Transverse colon (tissue), 4 donors: Measurements from ENCODE around the gene PKIB. TPM values are rescaled to one million over a fixed set of nuclear protein-coding genes. Genes with fewer than 3 reads are reported as not detected.
"Not testable (repeated sequence)": the region's sequence is repeated elsewhere in the genome, so short reads cannot be mapped to it uniquely, and the experiment has no call there.

Source experiments
- DNase-seq: peaks from one replicate; pipeline ENCODE4 v3.0.0-alpha.2; 2019
- H3K27ac ChIP-seq, 4 donors: fragments of 200-600 bp; sonication (generic); 2 replicates each; pipeline ENCODE4 v1.5.1; 2016 to 2018; ENCODE audit warnings: inconsistent platforms in 4 of 4
- H3K27me3 ChIP-seq: fragments of 200-600 bp; sonication (generic); 2 replicates; pipeline ENCODE4 v1.5.1; 2017; ENCODE audit warnings: inconsistent platforms
- H3K36me3 ChIP-seq, 4 donors: fragments of 200-600 bp; sonication (generic); 2 replicates each; pipeline ENCODE4 v1.5.1; 2017 to 2019; ENCODE audit warnings: inconsistent platforms in 4 of 4
- H3K4me1 ChIP-seq, 4 donors: fragments of 200-600 bp; sonication (generic); 2 replicates each; pipeline ENCODE4 v1.5.1; 2017 to 2020; ENCODE audit warnings: inconsistent platforms in 4 of 4
- H3K4me3 ChIP-seq, 4 donors: fragments of 200-600 bp; sonication (generic); 1 replicate in 1 of 4; 2 replicates in 3 of 4; pipeline versions ENCODE4 v1.5.1 to v1.6.1; 2017 to 2019; ENCODE audit warnings: inconsistent platforms in 4 of 4
- H3K9me3 ChIP-seq, 2 donors: fragments of 200-600 bp; sonication (generic); 2 replicates each; pipeline ENCODE4 v1.5.1; 2017 to 2019; ENCODE audit warnings: inconsistent platforms in 2 of 2
- CTCF ChIP-seq, 5 experiments: fragments of 200-600 bp in 3 of 5; fragments of 450-650 bp in 2 of 5; sonication (generic) in 3 of 5; IDR thresholded peaks; 1 replicate in 2 of 5; 2 replicates in 3 of 5; pipeline ENCODE4 v1.5.1; 2016 to 2017; ENCODE audit warnings: antibody characterized with exemption in 5 of 5, inconsistent platforms in 3 of 5, mild to moderate bottlenecking in 2 of 5, moderate library complexity in 1 of 5
- EP300 ChIP-seq: sonication (generic); formaldehyde crosslinking; IDR thresholded peaks from one replicate; pipeline ENCODE4 v1.6.1; 2017; ENCODE audit warnings: antibody characterized with exemption, low read depth
- POLR2A ChIP-seq: fragments of 450-650 bp; IDR thresholded peaks from one replicate; pipeline ENCODE4 v1.6.1; 2016; ENCODE audit warnings: antibody characterized with exemption, mild to moderate bottlenecking, moderate library complexity
- POLR2AphosphoS5 ChIP-seq, 3 donors: sonication (generic); formaldehyde crosslinking; IDR thresholded peaks; one replicate each; pipeline ENCODE4 v1.6.1; 2016; ENCODE audit warnings: antibody characterized with exemption in 3 of 3
- WGBS, 2 donors: methylation state at CpG; one replicate each; pipeline ENCODE4 v1.1.5; 2018; ENCODE audit warnings: low coverage in 1 of 2; 5-methylcytosine and 5-hydroxymethylcytosine counted together
- in situ Hi-C, 4 donors: fragments of 200-750 bp; cut with MboI; loops; one replicate each; pipeline versions ENCODE4 v1.15.0 to v1.15.1; 2017; ENCODE audit warnings: low sequenced_read_pairs in 3 of 4, low pct_ligation_motif_present in 1 of 4, low pct_unique_long_range_greater_than_20kb in 1 of 4
- intact Hi-C: fragments of 100-400 bp; cut with DNase I; formaldehyde crosslinking; loops from one replicate; pipeline ENCODE4 v1.15.1; 2023; ENCODE audit warnings: low total_unique reads
- total RNA-seq, 4 donors: library from RNA; depleted of rRNA; stranded (reverse); fragments of >200 nt; gene quantifications; one replicate each; pipeline ENCODE4 v1.1.0, GENCODE V29; 2016

PKIB gene
- total RNA-seq, 4 donors from 2014 or later, result 45.2 to 163 (median 96.1) TPM

GRCh38 chr6:122624853-122625252, 14.6 kb downstream of the PKIB start:
- WGBS, 2 donors, result 88 to 94% methylated on average over 2 of the region's 2 CpGs
- Histone ChIP-seq H3K36me3 (no peaks in the 10 kb centered on the region), H3K27ac (no peak overlapping the region), H3K4me1 (no peaks in the 10 kb centered on the region), H3K9me3 (no peaks in the 10 kb centered on the region), H3K27me3 (no peaks in the 10 kb centered on the region), H3K4me3 (no peak overlapping the region)
- intact Hi-C loops, result no loop called here
- DNase-seq, result no peak
- in situ Hi-C loops, result no loop called here
- TF ChIP-seq CTCF (IDR thresholded peaks at IDR 0.05) (no peak), EP300 (no peak), POLR2A (no peak), POLR2AphosphoS5 (IDR thresholded peaks at IDR 0.05) (no peak)

- no peak overlapping the region for H3K27ac ChIP-seq
- 64% methylated on average over 1 of the region's 1 CpG; no CpG with 5 or more reads in 1 of the 2 donors for WGBS, 2 donors
- no peaks in the 10 kb centered on the region for H3K9me3 ChIP-seq
- no peaks in the 10 kb centered on the region for H3K27me3 ChIP-seq
- no peak overlapping the region for H3K4me3 ChIP-seq
- in situ Hi-C loops, result no loop called here
- no peak for DNase-seq
- intact Hi-C loops, result no loop called here
- no peak for TF ChIP-seq EP300
- H3K36me3 ChIP-seq, result no peaks in the 10 kb centered on the region
- no peaks in the 10 kb centered on the region for H3K4me1 ChIP-seq
These were observed 18.5 kb downstream of the PKIB start for GRCh38 chr6:122628714-122629113.

- H3K4me3 ChIP-seq, result no peak overlapping the region
- TF ChIP-seq POLR2AphosphoS5 (IDR thresholded peaks at IDR 0.05) (no peak), CTCF (IDR thresholded peaks at IDR 0.05) (no peak), EP300 (no peak), POLR2A (no peak)
- H3K27ac ChIP-seq, result no peak overlapping the region
- DNase-seq, result no peak
- 62 to 68% methylated on average over 3 of the region's 3 CpGs for WGBS, 2 donors
- no peaks in the 10 kb centered on the region for H3K27me3 ChIP-seq
- in situ Hi-C loops, result no loop called here
- intact Hi-C loops, result no loop called here
- H3K4me1 ChIP-seq, result no peaks in the 10 kb centered on the region
- no peaks in the 10 kb centered on the region for H3K36me3 ChIP-seq
- H3K9me3 ChIP-seq, result no peaks in the 10 kb centered on the region
These were observed 21.5 kb downstream of the PKIB start for GRCh38 chr6:122631571-122632249.

GRCh38 chr6:122640366-122640765, 30.2 kb downstream of the PKIB start:
- intact Hi-C loops, result no loop called here
- Histone ChIP-seq H3K9me3 (no peaks in the 10 kb centered on the region), H3K27me3 (no peaks in the 10 kb centered on the region), H3K27ac (no peak overlapping the region), H3K4me1 (no peaks in the 10 kb centered on the region), H3K4me3 (no peak overlapping the region), H3K36me3 (no peaks in the 10 kb centered on the region)
- DNase-seq, result no peak
- TF ChIP-seq POLR2AphosphoS5 (IDR thresholded peaks at IDR 0.05), result no peak
- TF ChIP-seq EP300, result no peak
- TF ChIP-seq CTCF (IDR thresholded peaks at IDR 0.05), result no peak
- TF ChIP-seq POLR2A, result no peak
- in situ Hi-C loops, result no loop called here
- 63 to 78% methylated on average over 5 of the region's 5 CpGs for WGBS, 2 donors

GRCh38 chr6:122641819-122642218, 31.6 kb downstream of the PKIB start:
- Histone ChIP-seq H3K4me1 (no peaks in the 10 kb centered on the region), H3K36me3 (no peaks in the 10 kb centered on the region), H3K4me3 (no peak overlapping the region), H3K27ac (no peak overlapping the region), H3K9me3 (no peaks in the 10 kb centered on the region), H3K27me3 (no peaks in the 10 kb centered on the region)
- intact Hi-C loops (no loop called here), in situ Hi-C loops (no loop called here)
- TF ChIP-seq POLR2A, result no peak
- TF ChIP-seq EP300, result no peak
- no peak for TF ChIP-seq POLR2AphosphoS5 (IDR thresholded peaks at IDR 0.05)
- TF ChIP-seq CTCF (IDR thresholded peaks at IDR 0.05), result no peak
- 67 to 82% methylated on average over 1 to 3 of the region's 3 CpGs for WGBS, 2 donors
- no peak for DNase-seq

- H3K9me3 ChIP-seq, H3K4me1 ChIP-seq, in situ Hi-C loops, intact Hi-C loops, DNase-seq, H3K36me3 ChIP-seq, H3K27ac ChIP-seq, H3K4me3 ChIP-seq, H3K27me3 ChIP-seq: not testable (repeated sequence)
- WGBS, 2 donors, result 80 to 88% methylated on average over 1 of the region's 1 CpG
These were observed 32.4 kb downstream of the PKIB start for GRCh38 chr6:122642604-122643003.
